PC-3 (cell line): Measurements from ENCODE around the gene KDM4B. TPM values are rescaled to one million over a fixed set of nuclear protein-coding genes. Genes with fewer than 3 reads are reported as not detected.

Experiments
- ATAC-seq: fragments of 200-7000 bp; cut with Tn5 transposase; 2 replicates; pipeline ENCODE4 v1.9.1; 2020; ENCODE audit warnings: mild to moderate bottlenecking, moderate library complexity
- BruUV-seq: library from RNA; stranded (reverse); fragments of 400-500 nt; replicated peaks from 2 replicates; lab custom pipeline; 2021; lab: Mats Ljungman, UMichigan
- CTCF ChIA-PET: fragments of 300-600 bp; sonication (Branson Sonifier 250); formaldehyde crosslinking; loops from one replicate; lab custom pipeline; 2022; ENCODE audit warnings: antibody characterized with exemption; lab: Charles Lee
- POLR2A ChIA-PET: fragments of 300-600 bp; sonication (Branson Sonifier 250); formaldehyde crosslinking; loops from one replicate; lab custom pipeline; 2022; ENCODE audit warnings: antibody characterized with exemption; ENCODE audit not compliant: unreplicated experiment; lab: Charles Lee
- DNase-seq: peaks from one replicate; pipeline ENCODE4 v3.0.0-alpha.2; 2015
- H2AFZ ChIP-seq: fragments of 300-600 bp; sonication (generic); 2 replicates; pipeline ENCODE4 v1.6.0; 2016; ENCODE audit warnings: antibody characterized with exemption, low read length
- H3F3A ChIP-seq: fragments of 300-600 bp; sonication (generic); one replicate; pipeline ENCODE4 v1.6.0; 2017; ENCODE audit warnings: antibody characterized with exemption, low read length, control low read depth, mild to moderate bottlenecking; ENCODE audit not compliant: unreplicated experiment
- H3K27ac ChIP-seq: fragments of 300-600 bp; sonication (generic); 2 replicates; pipeline ENCODE4 v1.5.1; 2016; ENCODE audit warnings: mild to moderate bottlenecking, low read length
- H3K27me3 ChIP-seq: fragments of 300-600 bp; sonication (generic); 2 replicates; pipeline ENCODE4 v1.6.1; 2016; ENCODE audit warnings: low read length, mixed read lengths
- H3K36me3 ChIP-seq: fragments of 300-600 bp; sonication (generic); 2 replicates; pipeline ENCODE4 v1.6.1; 2016; ENCODE audit warnings: low read depth, mixed run types, low read length, mixed read lengths
- H3K4me1 ChIP-seq: fragments of 300-600 bp; sonication (generic); 2 replicates; pipeline ENCODE4 v1.5.1; 2016; ENCODE audit warnings: low read length; ENCODE audit not compliant: insufficient read depth
- H3K4me2 ChIP-seq: fragments of 300-600 bp; sonication (generic); 2 replicates; pipeline ENCODE4 v1.6.0; 2016; ENCODE audit warnings: low read length
- H3K4me3 ChIP-seq: fragments of 300-600 bp; sonication (generic); 2 replicates; pipeline ENCODE4 v1.5.1; 2016; ENCODE audit warnings: mild to moderate bottlenecking, low read length, mixed read lengths
- H3K79me2 ChIP-seq: fragments of 300-600 bp; sonication (generic); 2 replicates; pipeline ENCODE4 v1.6.1; 2017; ENCODE audit warnings: low read length, mixed read lengths
- H3K9ac ChIP-seq: fragments of 300-600 bp; sonication (generic); 2 replicates; pipeline ENCODE4 v1.6.0; 2016; ENCODE audit warnings: mild to moderate bottlenecking, low read length
- H3K9me2 ChIP-seq: fragments of 300-600 bp; sonication (generic); replicated peaks from 2 replicates; pipeline ENCODE4 v1.6.1; 2016; ENCODE audit warnings: mixed run types, low read length, mixed read lengths
- H3K9me3 ChIP-seq: fragments of 300-600 bp; sonication (generic); 2 replicates; pipeline ENCODE4 v1.6.1; 2016; ENCODE audit warnings: low read length, mixed read lengths
- H4K20me1 ChIP-seq: fragments of 300-600 bp; sonication (generic); 2 replicates; pipeline ENCODE4 v1.6.1; 2016; ENCODE audit warnings: low read length, mixed read lengths
- CTCF ChIP-seq: fragments of 300-600 bp; sonication (generic); conservative IDR thresholded peaks from 2 replicates; pipeline ENCODE4 v1.5.1; 2017; ENCODE audit warnings: antibody characterized with exemption, low read depth, mild to moderate bottlenecking, low read length
- EZH2 ChIP-seq: fragments of 300-600 bp; sonication (generic); IDR thresholded peaks from one replicate; pipeline ENCODE4 v1.6.1; 2017; ENCODE audit warnings: antibody characterized with exemption, mild to moderate bottlenecking, low read length; ENCODE audit not compliant: unreplicated experiment
- EZH2phosphoT487 ChIP-seq: fragments of 300-600 bp; sonication (generic); IDR thresholded peaks from 2 replicates; pipeline ENCODE4 v1.6.1; 2018; ENCODE audit warnings: mild to moderate bottlenecking, antibody characterized with exemption, low read length, borderline replicate concordance
- intact Hi-C: fragments of 100-400 bp; cut with micrococcal nuclease; formaldehyde crosslinking; loops from 2 replicates; pipeline ENCODE4 v1.9.0; 2023
- total RNA-seq: library from RNA; depleted of rRNA; stranded (reverse); fragments of >200 nt; gene quantifications from 2 replicates; pipeline ENCODE4 v1.2.3, GENCODE V29; 2014

Gene KDM4B
- total RNA-seq, 1 experiment from 2014 or later, result 19.8 TPM

DNA sequence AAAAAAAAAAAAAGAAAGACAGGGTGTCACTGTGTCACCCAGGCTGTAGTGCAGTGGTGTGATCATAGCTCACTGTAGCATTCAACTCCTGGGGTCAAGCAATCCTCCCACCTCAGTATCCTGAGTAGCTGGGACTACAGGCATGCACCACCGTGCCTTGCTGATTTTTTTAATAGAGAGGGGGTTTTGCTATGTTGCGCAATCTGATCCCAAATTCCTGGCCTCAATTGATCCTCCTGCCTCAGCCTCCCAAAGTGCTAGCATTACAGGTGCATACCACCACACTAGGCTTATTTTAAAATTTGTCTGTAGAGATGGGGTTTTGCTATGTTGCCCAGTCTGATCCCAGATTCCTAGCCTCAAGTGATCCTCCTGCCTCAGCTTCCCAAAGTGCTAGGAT is 212.4 kb downstream of the KDM4B start:
- CTCF ChIA-PET, result no interaction called here

GRCh38 chr19:5182751-5183150 is 213.8 kb downstream of the KDM4B start:
- H3K4me1 ChIP-seq, result no peaks in the 10 kb centered on the region
- ATAC-seq (no peak), DNase-seq (no peak)
- no peaks in the 10 kb centered on the region for H3K79me2 ChIP-seq
- no peak overlapping the region for H3K9ac ChIP-seq
- POLR2A ChIA-PET, result no interaction called here
- no peak overlapping the region for H3K4me3 ChIP-seq
- no peaks in the 10 kb centered on the region for H3K27me3 ChIP-seq
- no peaks in the 10 kb centered on the region for H3K9me3 ChIP-seq
- no peak overlapping the region for H3K4me2 ChIP-seq
- H4K20me1 ChIP-seq, result no peaks in the 10 kb centered on the region
- TF ChIP-seq CTCF (no peak), EZH2phosphoT487 (no peak), EZH2 (no peak)
- intact Hi-C loops, result no loop called here
- H3K27ac ChIP-seq, result no peak overlapping the region
- H3K9me2 ChIP-seq, result no peaks in the 10 kb centered on the region
- BruUV-seq, result no TSS peak
- no peaks in the 10 kb centered on the region for H3F3A ChIP-seq
- no peak overlapping the region for H2AFZ ChIP-seq
- CTCF ChIA-PET, result no interaction called here
- no peaks in the 10 kb centered on the region for H3K36me3 ChIP-seq

More for the DNA sequence above, 212.4 kb downstream of the KDM4B start:
- no peak overlapping the region for H3K4me3 ChIP-seq
- BruUV-seq, result no TSS peak
- no peaks in the 10 kb centered on the region for H3K36me3 ChIP-seq
- POLR2A ChIA-PET, result no interaction called here
- no peaks in the 10 kb centered on the region for H3K9me2 ChIP-seq
- H3K9me3 ChIP-seq, result no peaks in the 10 kb centered on the region
- TF ChIP-seq CTCF, result no peak
- no peak for TF ChIP-seq EZH2phosphoT487
- TF ChIP-seq EZH2, result no peak
- H3K27me3 ChIP-seq, result no peaks in the 10 kb centered on the region
- no peak for DNase-seq
- no peaks in the 10 kb centered on the region for H4K20me1 ChIP-seq
- H3F3A ChIP-seq, result no peaks in the 10 kb centered on the region
- H3K4me1 ChIP-seq, result peaks cover 11% of the 10 kb centered on the region
- intact Hi-C loops, result no loop called here
- no peak overlapping the region for H2AFZ ChIP-seq
- no peak overlapping the region for H3K4me2 ChIP-seq
- no peak overlapping the region for H3K9ac ChIP-seq
- no peak overlapping the region for H3K27ac ChIP-seq
- ATAC-seq, result no peak
- no peaks in the 10 kb centered on the region for H3K79me2 ChIP-seq

- BruUV-seq, result no TSS peak
- no peak overlapping the region for H3K4me2 ChIP-seq
- no peak for TF ChIP-seq EZH2phosphoT487
- no peak for TF ChIP-seq CTCF
- no peak for TF ChIP-seq EZH2
- ATAC-seq, result no peak
- no peak overlapping the region for H3K27ac ChIP-seq
- H3K9me3 ChIP-seq, result no peaks in the 10 kb centered on the region
- no peaks in the 10 kb centered on the region for H3K36me3 ChIP-seq
- no peaks in the 10 kb centered on the region for H3K27me3 ChIP-seq
- intact Hi-C loops, result no loop called here
- no peaks in the 10 kb centered on the region for H3K4me1 ChIP-seq
- no peak overlapping the region for H3K9ac ChIP-seq
- DNase-seq, result no peak
- no peaks in the 10 kb centered on the region for H3K9me2 ChIP-seq
- no peaks in the 10 kb centered on the region for H4K20me1 ChIP-seq
- H2AFZ ChIP-seq, result no peak overlapping the region
- H3K4me3 ChIP-seq, result no peak overlapping the region
- ChIA-PET POLR2A (no interaction called here), CTCF (no interaction called here)
- H3F3A ChIP-seq, result no peaks in the 10 kb centered on the region
- H3K79me2 ChIP-seq, result no peaks in the 10 kb centered on the region
Measured at GRCh38 chr19:5183616-5184015, 214.7 kb downstream of the KDM4B start.
